ENCODE measurements around the gene PALLD.

DNA sequence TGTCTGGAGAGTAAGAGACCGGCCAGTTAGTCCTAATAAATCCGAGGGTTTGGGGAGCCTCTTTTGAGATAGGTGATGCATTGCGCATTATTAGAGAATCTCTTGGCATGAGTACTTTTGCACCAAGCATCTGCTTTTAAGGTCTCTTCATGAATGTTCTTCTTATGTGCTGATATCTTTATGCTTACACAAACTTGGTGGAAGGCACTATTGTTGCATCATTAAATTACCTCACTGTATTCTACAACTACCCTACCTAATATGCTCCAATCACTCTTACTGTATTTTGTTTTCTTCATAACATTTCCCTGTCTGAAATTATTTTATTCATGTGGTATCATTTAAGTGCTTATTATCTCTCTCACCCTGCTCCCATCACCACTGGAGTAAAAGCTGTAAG lies 151.6 kb downstream of the PALLD start:
- TF ChIP-seq CTCF (conservative IDR thresholded peaks at IDR 0.05; ENCODE audit: low read depth, low read length), result no peak
- TF ChIP-seq EZH2phosphoT487 (IDR thresholded peaks at IDR 0.05; ENCODE audit: borderline replicate concordance, low read length), result no peak
- no peak for TF ChIP-seq EZH2 (IDR thresholded peaks at IDR 0.05; ENCODE audit: low read length, unreplicated experiment)
